CD4-positive, alpha-beta T cell treated with Interleukin-12 subunit alpha and Interleukin-12 subunit beta, for 1 hour (primary cell): ENCODE measurements around the gene FOXO3.
"Not testable (repeated sequence)": the region's sequence is repeated elsewhere in the genome, so short reads cannot be mapped to it uniquely, and the experiment has no call there.

Experiments
- DNase-seq: peaks from one replicate; pipeline ENCODE4 v3.0.0-alpha.2; 2020

FOXO3 gene

DNA sequence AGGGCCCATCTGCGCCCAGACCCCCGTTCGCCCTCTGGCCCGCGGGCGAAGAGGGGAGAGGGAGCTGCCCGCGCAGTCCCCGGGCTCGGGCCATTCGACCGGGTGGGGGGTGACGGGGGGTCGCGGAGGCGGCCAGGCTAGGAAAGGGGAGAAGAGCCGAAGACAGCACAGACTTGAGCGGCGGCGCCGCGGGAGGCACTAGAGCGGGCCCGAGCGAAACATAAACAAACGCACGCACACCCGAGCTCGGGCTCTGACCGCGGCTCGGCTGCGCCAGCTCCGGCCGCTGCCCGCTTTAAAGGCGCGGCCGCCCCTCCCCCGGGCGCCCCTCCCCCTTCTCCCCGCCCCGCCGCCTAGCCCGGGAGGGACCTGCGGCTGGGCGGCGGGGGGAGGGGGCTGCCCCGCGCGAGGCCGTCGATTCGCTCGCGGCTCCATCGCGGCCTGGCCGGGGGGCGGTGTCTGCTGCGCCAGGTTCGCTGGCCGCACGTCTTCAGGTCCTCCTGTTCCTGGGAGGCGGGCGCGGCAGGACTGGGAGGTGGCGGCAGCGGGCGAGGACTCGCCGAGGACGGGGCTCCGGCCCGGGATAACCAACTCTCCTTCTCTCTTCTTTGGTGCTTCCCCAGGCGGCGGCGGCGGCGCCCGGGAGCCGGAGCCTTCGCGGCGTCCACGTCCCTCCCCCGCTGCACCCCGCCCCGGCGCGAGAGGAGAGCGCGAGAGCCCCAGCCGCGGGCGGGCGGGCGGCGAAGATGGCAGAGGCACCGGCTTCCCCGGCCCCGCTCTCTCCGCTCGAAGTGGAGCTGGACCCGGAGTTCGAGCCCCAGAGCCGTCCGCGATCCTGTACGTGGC lies at the start of gene FOXO3:
FOXO3 (plus strand) TSS at position 455 of the 846 bp plus-strand sequence; CDS start at position 747, 292 bp downstream.
- peak; percentile 82 for DNase-seq

DNA sequence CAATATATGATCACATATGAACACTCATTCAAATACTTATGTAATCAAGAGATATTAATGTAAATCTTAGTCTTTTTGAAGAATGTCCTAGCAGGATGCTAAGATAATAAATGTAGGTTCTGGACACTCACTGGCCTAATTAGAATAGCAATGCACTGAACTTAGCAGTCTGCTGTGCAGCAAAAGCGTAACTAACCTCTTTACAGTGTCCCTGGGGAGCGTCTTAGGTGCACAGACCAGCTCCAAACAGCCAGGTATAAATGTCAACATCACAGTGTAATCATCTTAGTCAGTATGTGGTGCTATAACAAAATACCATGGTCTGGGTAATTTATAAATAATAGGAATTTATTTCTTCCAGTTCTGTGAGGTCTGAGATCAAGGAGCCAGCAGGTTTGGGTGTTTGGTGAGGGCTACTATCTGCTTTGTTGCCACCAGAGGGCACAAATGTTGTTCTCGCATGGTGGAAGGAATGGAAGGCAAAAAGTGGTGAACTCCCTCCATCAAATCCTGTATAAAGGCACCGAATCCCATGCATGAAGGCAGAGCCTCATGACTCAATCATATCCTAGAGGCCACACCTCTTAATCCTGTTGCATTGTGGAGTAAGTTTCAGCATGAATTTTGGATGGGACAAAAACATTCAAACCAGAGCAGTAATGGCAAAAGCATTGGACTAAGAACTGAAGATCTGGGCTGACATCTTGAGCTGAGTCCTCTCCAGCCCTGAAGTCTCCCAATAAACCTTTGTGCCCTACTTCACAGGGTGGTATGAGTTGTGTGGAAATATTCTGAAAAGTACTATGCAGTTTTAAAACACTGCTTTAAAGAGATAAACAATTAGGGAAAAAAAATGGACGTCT lies 41.8 kb upstream of the FOXO3 start:
- DNase-seq = no peak

DNA sequence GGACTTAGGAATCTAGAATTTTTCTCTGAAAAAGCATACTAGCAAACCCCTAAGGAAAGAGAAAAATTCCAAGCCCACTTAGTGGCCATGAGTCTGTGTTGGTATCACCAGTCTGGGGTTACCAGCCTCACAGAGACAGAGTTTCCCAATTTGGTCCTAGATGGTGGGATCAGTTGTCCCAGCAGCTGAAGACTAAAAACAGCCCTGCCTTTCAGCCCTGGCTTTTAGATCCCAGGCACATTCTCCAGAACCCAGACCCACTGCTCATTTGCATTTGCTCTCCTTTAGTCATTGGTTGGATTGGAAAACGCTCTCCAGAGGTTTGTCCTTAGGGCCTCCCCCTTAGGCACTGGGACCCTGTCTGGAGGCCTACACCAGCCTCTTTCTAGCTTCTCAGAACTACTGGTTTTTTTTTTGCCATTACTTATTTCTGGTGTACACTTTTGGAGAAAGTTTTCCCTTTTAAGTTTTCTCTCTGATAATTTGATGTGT lies 39.1 kb upstream of the FOXO3 start:
- no peak for DNase-seq

DNA sequence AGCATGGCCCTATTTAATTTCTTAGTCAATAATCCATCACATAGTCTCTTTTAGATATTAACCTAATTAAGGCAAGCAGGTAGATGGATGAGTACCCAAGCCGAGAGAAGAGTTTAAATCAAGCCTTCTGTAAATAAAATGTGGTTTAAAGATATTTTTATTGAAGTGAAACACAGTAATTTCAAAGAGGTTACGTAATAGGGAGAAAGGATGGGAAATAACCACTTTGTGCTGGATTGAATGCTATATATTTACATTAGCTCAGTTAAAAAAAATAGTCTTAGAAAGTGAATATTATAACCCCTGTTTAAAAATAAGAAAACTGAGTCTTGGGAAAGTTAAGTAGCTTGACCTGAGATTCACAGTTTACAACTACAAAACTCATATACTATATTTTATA lies 37.0 kb upstream of the FOXO3 start:
- DNase-seq = no peak

DNA sequence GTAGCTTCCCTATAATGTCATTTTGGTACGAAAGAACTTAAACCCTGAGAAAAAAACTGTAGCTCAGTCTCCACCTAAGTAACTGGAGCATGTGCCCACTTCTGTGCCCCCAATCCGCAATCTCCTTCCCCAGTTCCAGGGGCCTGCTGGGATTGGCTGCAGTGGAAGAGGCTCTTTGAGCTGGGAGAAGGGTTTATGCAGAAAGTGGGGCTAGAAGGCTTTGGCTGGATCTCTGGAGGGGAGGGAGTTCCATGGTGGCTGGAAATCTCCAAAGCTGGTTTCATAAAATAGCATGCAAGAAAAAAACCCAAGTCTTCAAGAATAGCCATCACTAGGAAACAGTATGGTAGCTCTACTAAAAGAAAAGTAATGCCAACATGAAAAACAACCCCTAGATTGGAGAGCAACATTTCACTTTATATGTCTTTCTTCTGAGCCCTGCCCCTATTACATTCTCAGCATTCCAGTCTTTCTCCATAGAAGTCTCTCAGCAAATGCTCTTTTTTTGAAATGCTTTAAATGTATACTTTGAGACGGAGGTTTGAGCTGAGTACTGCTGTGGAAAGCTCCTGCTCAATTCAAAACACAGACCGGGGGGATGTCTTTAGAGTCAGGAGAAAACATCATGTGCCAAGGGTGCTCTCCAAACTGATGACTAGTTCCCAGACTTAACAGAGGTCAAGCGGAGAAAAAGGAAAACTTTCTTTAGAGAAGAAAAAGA lies 36.0 kb upstream of the FOXO3 start:
- no peak for DNase-seq

DNA sequence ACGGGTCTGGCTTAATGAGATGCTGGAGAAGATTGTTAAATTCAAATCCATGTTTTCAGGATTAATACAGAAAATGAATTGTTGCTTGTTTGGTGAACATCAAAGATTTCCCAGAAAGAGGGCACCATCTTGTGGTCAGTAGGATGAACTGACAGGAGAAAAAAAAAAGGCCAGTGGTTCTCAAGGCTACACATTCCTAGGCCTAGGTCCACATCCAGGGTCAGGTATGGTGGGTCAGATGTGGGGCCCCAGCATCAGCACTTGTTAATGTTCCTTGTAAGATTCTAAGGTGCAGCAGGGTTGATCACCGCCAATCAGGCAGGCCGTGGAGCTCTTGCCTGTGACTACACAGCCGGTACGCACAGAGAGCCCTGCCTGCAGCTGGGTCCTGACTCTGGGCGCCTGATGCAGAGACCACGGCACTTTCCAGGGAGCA lies 34.0 kb upstream of the FOXO3 start:
- peak; percentile 24 for DNase-seq

DNA sequence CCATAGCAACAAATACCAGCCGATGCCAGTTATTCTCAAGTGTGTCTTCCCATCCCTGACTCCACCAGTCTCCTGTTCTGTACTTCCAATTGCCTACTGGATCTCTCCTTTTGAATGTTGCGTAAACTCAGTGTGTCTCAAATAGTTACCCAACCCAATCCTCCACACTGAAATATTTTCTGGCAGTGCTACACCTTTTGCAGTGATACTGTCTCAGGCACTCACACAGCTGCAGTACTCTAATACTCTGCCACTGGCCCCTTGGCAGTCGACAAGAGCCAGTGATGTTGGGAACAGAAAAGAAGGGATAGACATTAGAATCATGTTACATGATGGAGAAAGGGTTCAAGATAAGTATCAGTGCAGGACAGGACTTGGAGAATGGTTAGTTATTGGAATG lies 31.8 kb upstream of the FOXO3 start:
- no peak for DNase-seq

DNA sequence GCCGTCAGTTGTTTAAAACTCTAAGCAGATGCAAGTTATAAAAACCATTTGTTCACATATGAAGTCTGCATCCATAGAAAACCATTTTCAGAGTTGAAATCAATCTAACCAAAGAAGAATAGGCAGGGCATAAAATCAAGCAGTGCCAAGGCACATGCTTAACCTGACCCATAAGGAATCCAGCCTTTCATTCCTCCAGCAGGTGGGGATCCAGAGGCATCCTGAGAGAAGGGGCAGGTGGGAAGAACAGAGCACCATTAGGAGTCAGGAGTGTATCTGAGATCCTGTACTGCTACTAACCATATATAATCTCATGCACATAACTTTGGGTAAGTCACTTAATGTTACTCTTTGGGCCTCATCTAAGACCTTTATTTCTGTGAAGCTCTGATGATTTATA lies 29.4 kb upstream of the FOXO3 start:
- no peak for DNase-seq

DNA sequence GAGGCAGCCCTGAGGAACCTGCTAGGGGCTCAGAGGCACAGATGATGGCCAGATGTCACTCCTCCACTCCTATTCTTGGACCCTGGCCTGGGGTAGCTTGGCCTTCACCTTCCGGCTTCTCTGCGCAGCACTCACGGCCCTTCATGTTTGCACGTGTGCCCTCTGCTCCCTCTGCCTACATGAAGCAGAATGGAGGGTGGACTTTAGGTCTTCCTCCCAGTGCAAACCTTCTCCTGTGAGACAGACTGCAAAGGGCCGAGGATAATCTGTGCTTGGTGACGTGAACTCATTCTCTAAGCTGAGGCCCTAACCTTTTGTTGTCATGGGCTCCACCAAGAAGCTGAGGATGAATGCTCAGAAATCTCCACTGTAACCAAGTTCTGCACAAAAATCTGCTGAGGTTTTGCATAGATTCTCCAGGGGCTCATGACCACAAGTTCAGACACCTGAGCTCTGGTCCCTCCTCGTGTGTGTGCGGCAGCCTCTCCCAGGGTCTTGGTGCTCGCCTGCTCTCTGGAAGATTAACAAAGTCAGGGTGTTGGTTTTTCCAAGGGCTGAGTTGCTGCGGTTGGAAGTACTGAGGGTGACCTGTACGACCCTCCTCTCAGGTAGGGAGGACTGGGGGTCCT lies 25.5 kb upstream of the FOXO3 start:
- DNase-seq = no peak

DNA sequence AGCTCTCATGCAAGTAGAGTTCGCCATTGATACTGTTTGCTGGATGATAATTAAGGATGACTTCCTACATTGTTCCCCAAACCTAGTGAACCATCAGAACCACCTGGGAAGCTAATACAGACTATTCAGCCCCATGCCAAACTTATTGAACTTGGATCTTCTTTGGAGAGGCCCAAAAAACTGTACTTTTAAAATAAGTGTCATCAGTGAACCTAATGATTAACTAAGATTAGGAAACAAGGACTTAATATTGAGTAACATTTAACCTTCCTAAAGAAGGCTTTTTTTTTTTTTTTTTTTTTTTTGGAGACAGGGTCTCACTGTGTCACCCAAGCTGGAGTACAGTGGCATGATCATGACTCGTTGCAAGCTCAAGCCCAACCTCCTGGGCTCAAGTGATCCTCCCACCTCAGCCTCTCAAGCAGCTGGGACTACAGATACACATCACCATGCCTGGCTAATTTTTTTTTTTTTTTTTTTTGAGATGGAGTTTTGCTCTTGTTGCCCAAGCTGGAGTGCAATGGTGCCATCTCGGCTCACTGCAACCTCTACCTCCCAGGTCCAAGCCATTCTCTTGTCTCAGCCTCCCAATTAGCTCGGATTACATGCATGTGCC lies 24.7 kb upstream of the FOXO3 start:
- not testable (repeated sequence) for DNase-seq

DNA sequence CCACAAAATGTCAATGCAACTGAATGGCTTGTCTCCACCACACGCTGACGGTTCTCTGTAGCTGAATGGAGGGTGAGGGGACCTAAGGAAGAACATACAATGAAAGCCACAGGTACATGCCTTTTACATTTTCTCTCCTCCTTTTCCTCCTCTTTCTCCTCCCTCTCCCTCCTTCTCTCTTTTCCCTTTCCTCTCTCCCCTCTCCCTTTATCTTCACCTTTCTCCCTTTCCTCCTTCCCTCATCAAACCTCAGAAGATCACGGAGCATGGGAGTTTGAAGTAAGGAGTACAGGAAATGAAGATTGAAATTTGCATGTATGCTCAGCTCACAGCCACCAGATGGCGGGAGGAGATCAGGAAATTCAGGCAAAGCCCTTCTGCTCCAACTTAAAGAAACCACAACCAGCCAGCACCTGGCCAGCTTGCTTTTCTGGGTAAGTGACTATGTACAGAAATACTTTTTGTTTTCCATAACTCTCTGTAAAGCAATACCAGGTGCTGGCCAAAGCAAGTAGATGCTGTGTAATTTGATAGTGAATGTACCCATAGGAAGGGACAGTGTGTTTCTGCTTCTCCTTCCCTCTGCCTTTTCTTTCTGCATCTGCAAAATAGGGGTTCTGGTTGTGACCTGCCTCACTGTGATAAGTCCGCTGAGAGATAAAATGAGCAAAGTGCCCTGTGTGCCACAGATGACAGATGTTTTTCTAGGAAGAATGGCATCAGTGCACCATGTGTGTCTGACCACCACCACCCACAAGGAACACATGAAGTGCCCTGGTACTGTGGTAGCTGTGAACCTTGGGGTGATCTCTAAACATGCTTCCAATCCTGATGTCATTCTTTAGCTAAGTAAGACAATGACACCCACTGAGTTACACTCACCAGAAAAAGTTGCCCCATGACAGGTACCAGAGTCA lies 18.6 kb upstream of the FOXO3 start:
- DNase-seq = peak; percentile 79

DNA sequence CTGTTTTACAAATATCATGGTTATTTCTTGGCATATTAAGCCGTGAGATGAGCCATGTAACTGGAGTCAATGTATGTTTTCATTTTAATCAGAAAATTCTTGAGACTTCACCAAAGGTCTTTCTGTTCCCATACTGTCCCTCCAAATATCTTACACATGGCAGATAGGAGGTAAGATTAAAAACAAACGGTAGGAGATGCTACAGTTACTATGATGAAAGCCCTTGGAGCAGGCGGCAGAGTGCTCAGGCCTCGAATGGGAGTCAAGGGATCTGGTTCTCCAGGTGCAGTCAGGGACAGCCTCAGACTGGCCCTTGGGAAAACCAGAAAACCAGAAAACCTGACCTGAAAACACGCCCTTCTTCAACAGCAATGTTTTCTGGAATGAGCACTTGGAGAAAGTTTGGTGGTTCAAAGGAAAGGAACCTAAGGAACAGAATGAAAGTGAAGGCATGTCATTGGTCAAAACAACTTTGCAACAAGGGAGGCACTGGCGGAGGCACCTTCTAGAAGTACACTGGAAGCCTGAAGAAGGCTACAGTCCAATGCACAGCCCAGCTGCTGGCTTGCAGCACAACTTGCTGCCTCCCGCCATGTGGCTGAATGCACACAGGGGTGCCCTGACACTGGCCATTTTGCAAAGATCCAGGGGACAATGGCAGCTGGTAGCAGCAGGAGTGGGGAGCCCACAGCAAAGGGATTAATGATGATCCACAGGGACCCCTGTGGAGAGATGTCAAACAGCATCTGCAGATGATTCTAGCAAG lies 17.4 kb upstream of the FOXO3 start:
- no peak for DNase-seq

DNA sequence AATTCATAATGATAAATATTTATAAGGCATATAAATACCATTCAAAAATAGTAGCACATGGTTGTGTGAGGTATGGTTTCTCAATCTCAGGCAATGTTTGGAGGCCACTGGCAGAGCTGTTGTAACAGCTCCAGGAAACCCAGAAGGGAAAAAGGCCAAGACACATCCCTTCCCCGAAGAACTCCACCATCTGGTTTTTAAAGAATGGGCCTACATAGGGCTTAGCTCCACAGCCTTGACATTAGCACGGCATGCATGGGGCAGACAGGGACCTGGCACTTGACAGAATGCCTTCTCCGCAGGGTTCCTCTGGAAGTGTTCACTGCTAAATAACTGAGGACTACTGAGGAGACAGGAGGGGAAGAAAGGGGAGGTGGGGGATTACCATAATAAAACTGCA lies 16.1 kb upstream of the FOXO3 start:
- DNase-seq = no peak

DNA sequence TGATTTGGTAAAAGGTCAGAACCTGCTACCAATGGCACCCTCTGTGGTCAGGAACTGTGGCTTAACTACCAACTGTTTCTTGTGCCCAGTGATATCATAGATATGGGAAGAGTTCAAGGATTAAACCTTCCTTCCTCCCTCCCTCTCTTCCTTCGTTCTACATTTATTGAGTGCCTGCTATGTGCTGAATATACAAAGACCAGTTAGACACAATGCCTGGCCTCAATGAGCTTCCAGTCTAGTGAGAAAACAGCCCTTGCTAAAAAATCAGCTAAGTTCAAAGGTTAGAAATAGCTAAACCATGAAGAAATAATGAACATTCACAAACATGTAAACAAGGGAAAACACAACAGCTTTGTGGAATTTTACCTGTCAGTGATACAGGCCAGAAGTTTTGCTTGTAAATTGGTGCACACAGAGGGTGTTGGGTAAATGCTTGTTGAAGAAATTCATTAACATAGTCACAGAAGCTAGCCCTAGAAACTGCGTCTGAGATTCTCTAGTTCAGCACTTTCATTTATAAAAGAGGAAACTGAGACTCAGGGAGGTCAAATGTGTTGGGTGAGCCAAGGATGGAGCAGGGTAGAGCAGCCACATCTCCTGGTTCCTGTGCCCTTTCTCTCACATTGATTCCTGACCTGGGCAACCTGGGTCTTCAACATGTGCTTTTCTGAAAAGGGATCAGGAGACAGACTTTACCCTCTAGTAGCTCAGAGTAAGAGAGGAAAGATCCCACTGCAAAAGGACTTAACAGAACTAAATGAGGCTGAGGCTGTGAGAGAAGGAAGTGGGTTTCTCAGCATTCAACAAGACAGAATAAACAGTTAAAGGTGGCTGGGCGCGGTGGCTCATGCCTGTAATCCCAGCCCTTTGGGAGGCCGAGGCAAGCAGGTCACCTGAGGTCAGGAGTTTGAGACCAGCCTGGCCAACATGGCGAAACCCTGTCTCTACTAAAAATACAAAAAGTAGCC lies 14.4 kb upstream of the FOXO3 start:
- no peak for DNase-seq

DNA sequence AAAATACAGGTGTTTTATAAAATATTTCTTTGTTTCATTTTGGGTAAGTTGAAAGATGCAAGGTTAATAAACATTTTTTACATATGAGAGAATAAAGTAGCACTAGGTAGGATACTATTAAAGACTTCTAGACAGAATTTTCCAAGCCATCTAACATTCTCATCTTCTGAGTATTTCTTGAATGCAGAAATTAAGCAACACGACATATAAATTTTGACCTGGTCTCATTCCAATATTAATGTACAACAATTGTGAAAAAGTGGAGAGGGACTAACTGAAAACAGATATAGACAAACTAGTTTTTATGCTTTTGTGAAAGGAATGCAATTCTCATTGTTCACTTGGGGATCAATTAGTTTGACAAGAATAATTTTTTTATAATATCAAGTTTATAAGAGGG lies 11.5 kb upstream of the FOXO3 start:
- DNase-seq = no peak

DNA sequence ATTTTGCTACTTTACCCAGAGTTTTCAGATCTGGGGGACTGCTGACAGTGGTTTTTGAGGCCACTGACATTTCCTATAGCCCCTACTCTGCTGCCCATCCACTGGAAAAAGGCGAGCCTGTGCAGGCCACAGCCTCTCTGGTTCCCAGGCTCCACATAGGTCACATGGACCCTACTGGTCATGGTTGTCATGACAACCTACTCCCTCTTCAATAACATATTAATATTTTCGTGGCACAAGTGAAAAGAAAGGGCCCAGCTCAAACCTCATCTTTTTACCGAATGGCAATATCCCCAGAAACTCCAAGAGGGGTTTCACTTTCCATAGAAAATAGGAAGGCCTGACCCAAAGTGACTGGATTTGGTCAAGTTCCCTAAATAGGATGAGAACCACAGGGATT lies 11.0 kb upstream of the FOXO3 start:
- DNase-seq = no peak

DNA sequence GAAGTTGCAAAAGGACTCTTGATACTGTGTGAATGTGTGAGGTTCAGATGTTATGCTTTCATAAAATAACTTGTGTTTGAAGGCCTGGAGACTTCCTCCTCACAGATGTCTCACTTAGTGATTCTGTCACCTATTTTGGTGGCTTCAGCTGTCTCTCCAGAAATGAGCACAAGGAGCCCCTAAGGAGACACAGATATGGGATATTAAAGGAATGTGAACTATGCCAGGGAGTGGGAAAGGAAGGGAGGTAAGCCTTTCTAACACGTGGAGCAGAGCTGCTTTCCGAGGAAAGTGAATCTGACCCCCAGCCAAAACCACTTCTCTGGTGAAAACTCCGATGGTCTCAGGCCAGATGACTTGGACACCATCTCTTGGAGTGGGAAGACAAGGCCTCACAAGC lies 10.5 kb upstream of the FOXO3 start:
- no peak for DNase-seq

DNA sequence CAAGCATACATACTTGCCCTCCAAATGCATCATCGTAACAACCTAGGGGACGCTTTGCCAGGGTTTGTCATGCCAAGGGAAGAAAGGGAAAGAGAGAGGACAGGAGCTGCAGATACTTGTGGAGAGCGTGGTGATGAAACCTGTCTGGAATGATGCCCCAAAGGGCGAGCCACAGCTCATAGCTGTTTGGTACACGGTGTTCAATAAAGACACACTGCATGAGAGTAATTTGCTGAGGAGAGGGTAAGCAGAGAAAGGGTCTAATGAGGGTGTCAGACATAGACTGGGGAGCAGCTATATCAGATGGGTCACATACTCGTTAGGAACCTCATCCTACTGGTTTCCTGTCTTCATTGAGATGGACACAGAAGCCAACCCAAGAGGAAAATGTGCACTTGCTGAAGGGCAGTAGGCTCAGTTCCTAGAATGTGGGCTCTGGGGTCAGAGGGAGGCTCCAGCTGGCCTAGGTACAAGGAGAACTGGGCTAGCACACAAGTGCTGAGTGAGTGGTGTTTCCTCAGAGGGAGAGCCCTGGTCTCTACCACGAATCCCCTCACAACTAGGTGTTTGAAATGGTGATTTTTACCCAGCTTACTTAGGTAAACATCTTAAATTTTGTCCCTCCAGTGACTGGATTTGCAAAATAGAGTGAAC lies 5.2 kb upstream of the FOXO3 start:
- DNase-seq = no peak
